Globus pallidus (tissue), 1 donor: ENCODE data around the gene TRIL.
A peak's percentile ranks its signal among the peaks of the same experiment; 100 is the strongest.

ENCODE experiments used
- DNase-seq: peaks from one replicate; pipeline ENCODE4 v3.0.0-alpha.2; 2015; ENCODE audit warnings: low spot score

The TRIL gene

GRCh38 chr7:28958235-28958979, at the start of gene TRIL:
Gene TRIL (minus strand): TSS chr7:28958330. CDS start chr7:28958046, 284 bp downstream.
- peak; percentile 75 for DNase-seq

GRCh38 chr7:29007127-29007526, 49.0 kb upstream of the TRIL start:
- DNase-seq = no peak

GRCh38 chr7:29005829-29006228, 47.7 kb upstream of the TRIL start:
- no peak for DNase-seq

DNA sequence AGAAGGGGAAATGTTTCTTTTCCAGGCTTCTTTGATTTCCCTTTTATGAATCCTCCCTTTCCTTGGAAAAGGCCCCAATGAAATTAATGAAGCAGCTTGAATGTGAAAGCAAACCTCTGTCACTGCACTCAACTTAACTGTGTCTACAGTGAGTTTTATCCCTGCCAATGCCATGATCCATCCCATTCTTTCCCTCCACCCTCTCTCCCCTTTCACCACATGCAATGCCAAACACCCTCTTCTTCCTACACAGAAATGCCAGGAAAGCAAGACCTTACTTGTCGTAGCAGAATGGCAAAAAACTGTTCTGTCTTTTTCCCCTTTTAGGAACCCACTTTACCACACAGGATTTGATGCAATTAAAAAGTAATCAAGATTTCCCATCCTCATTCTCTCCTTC, 47.3 kb upstream of the TRIL start:
- DNase-seq = no peak

DNA sequence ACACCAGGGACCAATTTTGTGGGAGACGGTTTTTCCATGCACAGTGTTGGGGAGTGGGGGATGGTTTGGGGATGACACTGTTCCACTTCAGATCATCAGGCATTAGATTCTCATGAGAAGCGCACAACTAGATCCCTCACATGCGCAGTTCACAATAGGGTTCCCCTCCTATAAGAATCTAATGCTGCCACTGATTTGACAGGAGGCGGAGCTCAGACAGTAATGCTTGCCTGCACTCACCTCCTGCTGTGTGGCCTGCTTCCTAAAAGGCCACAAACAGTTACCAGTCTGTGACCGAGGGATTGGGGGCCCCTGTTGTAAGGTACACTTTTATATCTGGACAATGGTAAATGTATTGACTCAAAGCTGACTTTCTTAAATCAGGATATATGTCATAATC, 45.6 kb upstream of the TRIL start:
- DNase-seq = no peak

GRCh38 chr7:29000717-29001076, 42.6 kb upstream of the TRIL start:
- DNase-seq = no peak

GRCh38 chr7:28999895-29000716, 42.0 kb upstream of the TRIL start:
- DNase-seq = no peak

DNA sequence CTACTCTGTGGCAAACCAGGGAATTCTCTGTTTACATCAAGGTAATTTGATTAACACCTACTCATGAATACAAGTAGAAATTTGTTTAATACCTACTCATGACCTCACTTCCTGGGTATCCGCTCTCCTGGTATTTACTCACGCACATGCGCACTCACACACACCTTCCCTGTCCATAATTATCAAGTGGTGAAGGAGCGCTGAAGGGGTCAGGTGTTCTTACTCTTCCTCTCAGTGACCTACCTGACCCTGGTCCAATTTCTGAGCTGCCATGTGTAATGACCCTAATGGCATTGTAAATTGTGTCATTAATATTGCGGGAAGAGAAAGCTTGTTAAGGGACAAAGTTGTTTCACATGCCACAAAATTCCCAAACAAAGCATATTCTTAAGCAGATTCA, 41.3 kb upstream of the TRIL start:
- no peak for DNase-seq

- DNase-seq = no peak
Measured at GRCh38 chr7:28998105-28998504, 40.0 kb upstream of the TRIL start.

DNA sequence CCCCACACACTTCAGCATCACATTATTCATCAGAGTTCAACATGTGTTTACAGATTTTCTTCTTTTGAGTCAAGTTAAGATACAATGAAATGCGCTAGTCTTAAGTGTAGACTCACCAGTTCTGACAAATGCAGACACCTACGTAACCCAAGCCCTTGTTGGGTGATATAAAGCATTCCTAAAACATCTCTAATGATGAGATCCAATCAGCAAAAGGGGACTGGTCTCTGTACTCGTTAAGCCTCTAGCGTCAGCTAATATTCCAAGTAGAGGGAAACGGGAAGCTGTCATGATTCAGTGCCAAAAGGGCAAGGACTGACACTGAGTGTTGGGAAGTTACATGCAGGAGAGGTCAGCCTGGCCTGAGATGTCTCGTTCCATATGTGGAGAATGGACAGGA, 38.7 kb upstream of the TRIL start:
- no peak for DNase-seq

- DNase-seq = no peak
Measured at GRCh38 chr7:28993371-28993770, 35.2 kb upstream of the TRIL start.

DNA sequence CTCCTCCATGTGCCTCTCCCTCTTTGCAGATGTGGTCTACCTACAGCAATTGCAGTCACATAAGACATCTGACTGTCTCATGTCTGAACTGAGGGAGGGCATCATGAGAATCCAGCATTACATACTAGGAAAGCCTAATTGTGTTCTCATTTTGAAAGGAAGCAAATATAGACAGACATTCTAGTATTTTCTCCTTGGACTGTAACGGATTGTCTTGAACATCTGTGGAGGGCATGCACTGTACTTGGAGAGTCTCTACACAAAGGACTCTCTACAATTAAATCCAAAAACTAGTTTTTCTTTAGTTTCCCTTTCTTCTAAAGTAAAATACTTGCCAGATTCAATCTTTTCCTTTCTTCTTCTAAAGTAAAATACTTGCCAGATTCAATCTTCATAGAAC, 34.7 kb upstream of the TRIL start:
- no peak for DNase-seq

GRCh38 chr7:28990200-28990960, 32.2 kb upstream of the TRIL start:
- no peak for DNase-seq

DNA sequence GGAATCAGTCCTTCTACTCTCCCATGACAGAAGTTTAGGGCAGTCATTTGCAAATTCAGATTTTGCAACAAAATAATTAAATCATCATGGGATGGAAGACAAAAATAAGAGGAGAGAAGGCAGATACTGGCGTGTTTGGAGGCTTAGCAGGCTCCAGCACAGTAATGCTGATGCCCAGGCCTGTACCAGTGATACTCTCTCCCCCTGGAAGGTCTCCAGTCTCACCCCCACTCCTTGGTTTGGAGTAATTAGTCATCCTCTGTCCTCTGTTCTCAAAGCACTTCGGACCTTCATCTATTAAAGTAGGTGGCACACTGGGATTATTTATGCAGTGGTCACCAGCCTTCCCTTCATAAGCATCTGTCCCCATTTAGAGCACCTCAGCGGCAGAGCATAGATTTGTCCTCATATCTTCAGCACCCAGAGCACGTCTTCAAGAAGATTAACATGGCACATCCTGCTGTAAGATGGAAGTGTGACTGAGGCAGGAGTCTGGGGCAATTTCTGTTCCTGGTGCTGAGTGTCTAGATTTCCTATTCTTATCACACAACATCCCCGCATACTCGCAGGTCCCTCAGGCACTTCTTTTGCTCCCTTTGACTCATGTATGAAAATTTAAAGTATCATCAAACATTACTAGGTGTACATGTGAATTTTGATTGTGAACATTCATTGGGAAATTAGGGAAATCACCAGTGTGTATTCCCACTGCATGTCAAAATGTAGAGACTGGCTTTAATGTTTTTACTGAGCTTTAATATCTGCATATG, 31.3 kb upstream of the TRIL start:
- DNase-seq = no peak

DNA sequence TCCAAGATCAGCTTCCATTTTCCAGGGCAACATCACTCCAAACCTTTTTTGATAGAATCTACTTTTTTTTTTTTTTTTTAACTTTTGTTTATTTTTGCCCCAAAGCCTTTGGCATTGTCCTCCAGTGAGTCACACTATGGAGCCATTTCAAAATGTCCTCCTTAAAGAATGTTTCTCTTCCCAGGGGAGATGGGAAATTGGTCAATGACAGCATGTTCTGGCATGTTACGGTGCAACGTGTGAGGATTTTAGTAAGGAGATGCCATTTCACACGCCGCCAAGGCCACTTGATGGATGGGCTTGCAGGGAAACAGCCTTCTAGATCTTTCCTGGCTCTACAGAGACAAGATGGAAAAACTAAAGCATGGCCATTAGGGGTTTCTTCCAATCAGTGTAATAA, 30.7 kb upstream of the TRIL start:
- DNase-seq = no peak

- DNase-seq = no peak
Measured at GRCh38 chr7:28988091-28988490, 30.0 kb upstream of the TRIL start.

DNA sequence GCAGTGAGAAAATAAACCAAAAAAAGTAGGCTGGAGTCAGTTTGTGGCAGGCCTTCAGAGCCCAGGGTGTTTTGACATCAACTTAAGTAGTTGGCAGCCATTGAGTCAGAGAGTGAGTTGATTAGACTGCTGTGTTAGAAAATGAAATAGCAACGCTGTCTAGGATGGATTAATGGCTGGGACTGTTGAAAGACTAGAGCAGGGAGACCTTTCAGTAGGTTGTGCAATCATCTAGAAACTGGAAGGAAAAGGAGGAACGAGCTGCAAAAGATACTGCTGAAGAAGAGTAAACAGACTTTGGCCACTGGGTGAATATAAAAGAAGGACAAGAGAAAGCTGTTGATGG, 28.6 kb upstream of the TRIL start:
- no peak for DNase-seq

- DNase-seq = no peak
Measured at GRCh38 chr7:28986028-28986764, 28.1 kb upstream of the TRIL start.

GRCh38 chr7:28984631-28985030, 26.5 kb upstream of the TRIL start:
- DNase-seq = peak; percentile 32

- DNase-seq = no peak
Measured at GRCh38 chr7:28984217-28984616, 26.1 kb upstream of the TRIL start.

DNA sequence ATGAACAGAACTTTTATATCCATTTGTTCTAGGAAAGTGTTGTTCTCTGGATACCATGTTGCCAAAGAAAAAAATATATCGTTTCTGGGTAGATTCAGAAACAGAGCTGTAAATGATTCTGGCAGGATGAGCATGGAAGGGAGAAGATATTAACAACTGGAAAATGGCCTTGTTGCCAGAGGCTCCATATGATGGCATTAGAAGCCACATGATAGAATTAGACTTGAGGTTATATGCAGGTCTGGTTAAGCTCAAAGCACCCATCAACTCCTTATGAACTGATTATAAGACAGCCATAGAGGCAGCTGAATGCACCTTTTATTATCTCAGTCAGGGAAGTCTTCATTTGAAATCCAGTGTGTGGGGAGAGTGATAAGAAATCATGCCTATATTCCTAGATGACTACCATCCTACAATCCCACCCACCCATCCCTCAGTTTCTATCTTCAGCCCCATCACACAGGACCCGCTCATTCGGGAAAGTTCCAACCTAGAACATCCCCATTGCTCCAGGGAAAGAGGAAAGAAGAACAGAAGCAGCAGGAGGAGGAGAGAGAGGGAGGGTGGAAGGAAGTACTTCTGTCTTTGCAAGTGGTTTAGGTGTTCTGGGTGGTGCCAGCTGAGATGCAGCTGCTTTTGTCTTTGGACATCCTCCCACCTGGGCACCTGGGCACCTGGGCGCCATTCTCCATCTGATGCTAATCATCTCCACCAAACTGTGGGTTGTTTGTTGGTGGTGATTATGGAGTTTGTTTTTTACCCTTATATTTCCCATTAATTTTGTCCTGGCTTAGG, 25.5 kb upstream of the TRIL start:
- no peak for DNase-seq
